ENCODE data around the gene PHC2. TPM values are rescaled to one million over a fixed set of nuclear protein-coding genes. Genes with fewer than 3 reads are reported as not detected.
A peak's percentile ranks its signal among the peaks of the same experiment; 100 is the strongest.

Gene PHC2
- total RNA-seq, 1 donor from 2014 or later = 109 TPM

DNA sequence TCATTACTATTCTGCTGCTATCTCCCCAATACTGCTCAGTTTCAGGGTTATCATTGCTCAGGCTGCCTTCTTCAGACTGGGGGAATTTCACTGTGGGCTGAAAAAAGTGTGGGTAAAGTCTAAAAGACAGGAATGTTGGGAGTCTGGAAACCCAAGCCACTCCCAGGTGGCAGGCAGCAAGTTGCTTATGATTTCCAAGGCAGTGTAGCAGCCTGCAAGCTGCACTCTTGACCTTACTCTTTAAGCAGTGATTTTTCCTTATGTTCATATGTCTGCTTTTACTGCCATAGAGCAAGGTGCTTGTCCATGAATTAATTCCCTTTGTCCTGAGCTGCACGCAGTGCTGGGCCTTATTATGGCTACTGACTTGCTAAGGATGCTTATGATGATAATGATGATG is 53.1 kb downstream of the PHC2 start:
- no peak for ATAC-seq
- DNase-seq (ENCODE audit: low spot score) = no peak
- intact Hi-C loops (cut with DNase I) = loop anchor here (10.0 kb wide), 1 partner anchor 87 kb away; no protein-coding TSS in a partner anchor

DNA sequence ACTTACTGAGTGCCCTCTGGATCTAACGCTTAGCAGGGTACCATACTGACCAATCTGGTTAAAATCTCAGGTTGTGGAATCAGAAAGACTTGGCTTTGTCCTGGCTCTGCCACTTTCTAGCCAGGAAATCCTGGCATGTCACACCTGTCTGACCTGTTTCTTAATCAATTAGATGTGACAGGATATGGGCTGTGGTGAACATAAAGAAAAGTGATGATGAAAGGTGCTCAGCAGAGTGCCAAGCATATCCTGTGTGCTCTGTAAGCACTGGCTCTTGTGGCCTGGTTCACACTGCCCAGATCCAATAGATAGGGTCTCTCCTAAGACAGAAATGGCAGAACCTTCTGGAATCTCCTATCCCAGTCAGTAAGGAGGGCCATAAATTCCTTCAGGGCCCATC is 53.9 kb downstream of the PHC2 start:
- no peak for ATAC-seq
- intact Hi-C loops (cut with DNase I) = loop anchor here (10.0 kb wide), 1 partner anchor 88 kb away; no protein-coding TSS in a partner anchor

DNA sequence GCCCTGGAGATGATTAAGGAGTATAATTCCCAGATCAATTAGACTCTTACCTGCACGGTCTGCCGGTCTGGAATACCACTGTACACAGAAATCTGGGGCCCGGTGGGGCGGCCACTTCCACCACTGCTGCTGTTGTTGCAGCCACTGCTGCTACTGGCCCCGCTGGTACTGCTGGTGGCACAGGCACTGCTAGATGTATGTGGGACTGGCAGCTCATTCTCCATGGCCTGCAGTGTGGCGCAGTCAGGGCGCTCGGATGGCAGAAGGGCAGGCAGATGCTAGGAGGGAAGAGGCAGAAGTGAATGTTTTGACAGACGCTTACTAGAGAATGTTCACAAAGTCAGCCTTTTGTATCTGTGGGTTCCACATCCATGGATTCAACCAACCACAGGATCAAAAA is 55.6 kb downstream of the PHC2 start:
- peak; percentile 41 for DNase-seq (ENCODE audit: low spot score)
- ATAC-seq = no peak
- intact Hi-C loops (cut with DNase I) = loop anchor here (10.0 kb wide), 1 partner anchor 89 kb away; no protein-coding TSS in a partner anchor

More for the DNA sequence above, 53.9 kb downstream of the PHC2 start:
- no peak for DNase-seq (ENCODE audit: low spot score)

DNA sequence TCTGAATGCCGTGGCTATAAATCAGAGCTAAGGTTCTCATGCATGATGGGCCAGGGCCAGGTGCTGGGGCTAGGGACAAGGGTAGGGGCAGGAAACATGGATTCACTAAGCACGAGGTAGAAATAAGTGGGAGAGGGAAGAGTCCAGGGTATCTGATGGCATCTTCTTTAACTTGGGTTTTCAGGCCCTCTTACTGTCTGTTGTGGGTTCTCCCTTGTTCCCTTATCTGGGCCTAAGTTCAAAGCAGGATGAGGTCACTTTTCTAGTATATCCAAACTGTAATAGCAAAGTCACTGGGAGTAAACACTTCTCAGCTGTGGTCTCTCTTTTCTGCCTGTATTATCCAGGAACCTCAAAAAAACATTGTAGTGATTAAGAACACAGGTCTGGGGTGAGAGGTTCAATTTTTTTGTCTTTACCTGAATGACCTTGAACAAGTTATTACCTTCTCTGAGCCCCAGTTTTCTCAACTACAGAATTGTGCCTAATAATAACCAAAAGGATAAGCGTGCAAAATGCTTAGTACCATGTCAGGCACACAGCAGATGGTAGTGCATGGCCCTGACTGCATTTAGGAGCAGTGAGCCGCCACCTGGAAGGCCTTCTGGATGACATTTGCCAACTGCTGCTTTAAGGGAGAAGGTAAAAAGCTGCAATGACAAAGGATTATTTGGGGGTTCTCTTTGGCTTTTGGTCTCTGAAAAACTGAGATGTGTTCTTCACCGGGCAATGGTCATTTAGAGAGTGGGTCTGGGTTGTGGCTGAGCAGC is 56.4 kb downstream of the PHC2 start:
- DNase-seq (ENCODE audit: low spot score) (no peak), ATAC-seq (peak; percentile 41)
- intact Hi-C loops (cut with DNase I) = loop anchor here (10.0 kb wide), 1 partner anchor 90 kb away; no protein-coding TSS in a partner anchor

DNA sequence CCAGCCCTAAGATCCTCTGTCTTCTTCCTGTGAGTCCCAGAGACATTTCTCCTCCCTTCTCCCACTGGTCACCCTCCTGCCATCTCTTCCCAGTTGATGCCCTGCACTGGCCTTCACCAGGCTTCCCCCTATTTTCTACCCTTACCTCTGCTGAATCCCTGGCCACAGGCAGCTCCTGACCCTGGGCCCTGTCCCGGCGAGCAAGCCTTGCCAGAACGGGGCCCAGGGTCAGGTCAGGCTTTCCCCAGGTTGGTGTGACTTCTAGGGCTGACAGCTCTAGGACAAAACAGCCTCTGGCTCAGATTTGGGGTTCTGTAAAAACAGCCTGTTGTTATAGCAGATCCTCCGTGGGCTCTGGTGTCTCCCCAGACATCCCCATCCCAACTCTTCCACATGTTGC is 57.3 kb downstream of the PHC2 start:
- ATAC-seq (no peak), DNase-seq (ENCODE audit: low spot score) (no peak)
- intact Hi-C loops (cut with DNase I) = loop anchor here (10.0 kb wide), 1 partner anchor 91 kb away; no protein-coding TSS in a partner anchor

DNA sequence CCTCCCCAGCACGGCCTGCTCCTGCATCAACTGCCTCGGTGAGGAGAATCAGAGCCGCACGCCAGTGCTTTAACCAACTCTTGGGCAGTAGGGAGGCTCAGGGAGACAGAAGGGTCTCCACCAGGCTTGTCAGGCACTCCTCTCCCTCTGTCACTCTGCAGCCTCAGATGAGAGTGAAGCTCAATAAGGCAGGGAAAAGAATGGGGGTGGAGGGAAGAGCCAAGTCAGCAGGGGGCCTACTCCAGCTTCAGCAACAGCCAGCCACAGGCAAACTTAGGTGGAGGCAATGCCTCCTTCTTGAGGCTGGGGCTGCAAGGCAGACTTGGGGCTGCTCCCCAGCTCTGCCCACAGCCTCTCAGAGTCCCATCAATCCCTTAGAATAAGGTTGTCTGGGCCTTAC is 58.2 kb downstream of the PHC2 start:
- DNase-seq (ENCODE audit: low spot score) (no peak), ATAC-seq (no peak)
- intact Hi-C loops (cut with DNase I) = loop anchor here (10.0 kb wide), 1 partner anchor 92 kb away; no protein-coding TSS in a partner anchor

DNA sequence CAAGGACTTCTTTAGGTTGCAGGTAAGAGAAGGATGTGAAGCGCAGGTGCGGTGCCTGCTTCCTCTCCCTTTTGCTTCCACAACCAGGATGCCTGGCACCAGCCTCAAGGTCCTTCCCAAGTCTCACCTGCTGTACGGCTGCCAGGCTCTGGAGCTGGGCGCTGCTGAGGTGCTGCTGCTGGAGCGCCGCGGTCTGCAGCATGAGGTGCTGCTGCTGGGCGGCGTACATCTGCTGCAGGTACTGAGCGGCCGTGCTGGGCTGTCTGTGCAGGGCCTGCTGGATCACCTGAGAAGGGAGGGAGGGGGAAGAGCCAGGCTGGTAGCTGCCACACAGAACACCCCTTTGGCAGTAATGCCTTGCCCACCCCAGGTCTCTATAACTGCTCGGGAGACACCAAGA is 58.7 kb downstream of the PHC2 start:
- ATAC-seq (no peak), DNase-seq (ENCODE audit: low spot score) (no peak)
- intact Hi-C loops (cut with DNase I) = loop anchor here (10.0 kb wide), 1 partner anchor 93 kb away; no protein-coding TSS in a partner anchor

DNA sequence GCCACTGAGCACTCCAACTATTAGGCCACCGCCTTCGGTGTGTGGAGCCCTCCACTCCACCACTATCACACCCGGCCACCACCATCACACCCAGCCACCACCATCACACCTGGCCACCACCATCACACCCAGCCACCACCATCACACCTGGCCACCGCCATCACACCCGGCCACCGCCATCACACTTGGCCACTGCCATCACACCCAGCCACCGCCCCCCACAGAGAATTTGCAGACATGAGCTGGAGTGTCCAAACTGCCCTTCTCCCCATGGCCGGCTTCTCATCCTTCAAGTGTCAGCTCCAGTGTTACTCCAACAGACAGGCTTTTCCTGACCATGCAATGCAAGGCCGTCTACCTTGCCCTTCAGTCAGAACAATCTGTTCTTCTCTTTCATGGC is 59.6 kb downstream of the PHC2 start:
- DNase-seq (ENCODE audit: low spot score) = no peak
- intact Hi-C loops (cut with DNase I) = loop anchor here (10.0 kb wide), 1 partner anchor 93 kb away; no protein-coding TSS in a partner anchor
- ATAC-seq = no peak

DNA sequence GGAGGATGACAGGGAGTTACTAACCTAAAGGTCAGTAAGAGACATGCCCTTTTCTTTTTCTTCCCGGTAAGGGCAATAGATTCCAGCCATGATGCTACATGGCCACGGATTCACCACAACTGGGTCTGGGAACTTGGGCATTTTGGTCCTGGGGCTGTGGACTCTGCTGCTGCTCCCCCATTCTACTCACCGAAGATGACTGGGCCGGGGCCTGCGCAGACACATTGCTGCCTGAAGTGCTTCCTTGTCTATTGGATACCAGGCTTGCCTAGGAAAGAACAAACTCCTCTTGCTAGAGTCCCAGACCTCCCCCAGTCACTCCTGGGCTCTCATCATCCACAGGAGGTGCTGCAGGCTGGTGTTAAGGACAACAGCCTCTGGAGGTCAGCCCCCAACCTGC is 60.1 kb downstream of the PHC2 start:
- DNase-seq (ENCODE audit: low spot score) = no peak
- intact Hi-C loops (cut with DNase I) = loop anchor here (10.0 kb wide), 1 partner anchor 94 kb away; no protein-coding TSS in a partner anchor
- ATAC-seq = no peak

DNA sequence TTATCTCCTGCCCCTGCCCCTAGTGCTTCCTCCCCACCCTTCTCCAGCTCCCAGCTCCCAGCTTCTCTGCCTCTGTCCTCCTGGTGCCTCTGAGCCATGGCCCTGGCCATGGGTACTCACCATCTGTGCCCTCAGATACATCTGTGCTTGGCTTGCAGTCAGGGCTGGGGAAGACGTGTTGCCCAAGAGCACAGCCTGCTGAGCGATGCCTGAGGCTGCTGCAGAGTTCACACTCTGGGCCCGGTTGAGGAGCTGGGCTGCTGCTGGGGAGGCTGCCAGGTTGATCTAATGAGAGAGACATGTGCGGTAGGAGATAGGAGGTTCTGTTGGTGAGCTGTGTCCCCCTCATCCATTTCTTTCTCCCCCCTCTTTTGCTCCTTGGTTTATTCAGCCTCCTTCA is 60.6 kb downstream of the PHC2 start:
- ATAC-seq (no peak), DNase-seq (ENCODE audit: low spot score) (no peak)
- intact Hi-C loops (cut with DNase I) = loop anchor here (10.0 kb wide), 1 partner anchor 94 kb away; no protein-coding TSS in a partner anchor

DNA sequence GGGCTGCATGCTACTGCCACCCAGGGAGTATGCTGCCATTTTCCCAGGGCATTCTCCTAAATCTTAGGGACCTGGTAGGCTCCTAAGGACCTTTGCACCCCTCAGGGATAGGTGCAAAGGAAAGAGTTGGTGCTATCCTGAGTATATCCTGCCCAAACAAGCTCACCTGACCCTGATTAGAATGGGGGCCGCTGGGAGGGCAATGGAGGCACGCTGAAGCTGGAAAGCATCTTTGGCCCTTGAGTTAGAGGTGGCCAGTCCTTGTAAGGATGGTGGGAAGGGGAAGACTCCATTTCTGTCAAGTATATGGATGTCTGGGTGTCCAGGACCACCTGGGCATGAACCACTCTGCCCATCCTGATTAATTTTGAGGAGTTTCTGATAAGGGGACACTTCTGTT is 61.1 kb downstream of the PHC2 start:
- no peak for ATAC-seq

DNA sequence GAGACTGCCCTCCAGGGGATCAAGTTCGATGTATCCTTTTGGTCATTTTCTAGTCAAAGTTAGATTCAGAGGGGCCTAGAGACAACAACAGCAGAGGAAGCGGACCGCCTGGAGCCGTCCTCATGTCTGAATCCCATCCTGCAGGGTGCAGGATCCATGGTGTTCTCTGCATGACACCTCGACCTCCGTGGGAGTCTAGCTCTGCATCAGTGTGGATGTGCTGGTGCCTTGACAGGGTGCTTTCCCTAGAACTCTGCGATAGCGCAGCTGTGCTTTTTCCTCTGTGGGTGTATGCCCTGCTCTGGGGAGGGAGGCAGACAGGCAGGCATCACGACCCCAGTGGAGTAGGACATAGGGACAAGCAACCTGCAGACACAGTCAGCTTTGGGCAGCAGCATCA is 61.8 kb downstream of the PHC2 start:
- intact Hi-C loops (cut with DNase I) = loop anchor here (2.0 to 10.0 kb wide), 2 partner anchors 72 to 234 kb away; no protein-coding TSS in a partner anchor
- DNase-seq (ENCODE audit: low spot score) (no peak), ATAC-seq (no peak)

More for the DNA sequence above, 61.1 kb downstream of the PHC2 start:
- intact Hi-C loops (cut with DNase I) = loop anchor here (2.0 to 10.0 kb wide), 3 partner anchors 73 to 235 kb away; no protein-coding TSS in a partner anchor
- DNase-seq (ENCODE audit: low spot score) = no peak

DNA sequence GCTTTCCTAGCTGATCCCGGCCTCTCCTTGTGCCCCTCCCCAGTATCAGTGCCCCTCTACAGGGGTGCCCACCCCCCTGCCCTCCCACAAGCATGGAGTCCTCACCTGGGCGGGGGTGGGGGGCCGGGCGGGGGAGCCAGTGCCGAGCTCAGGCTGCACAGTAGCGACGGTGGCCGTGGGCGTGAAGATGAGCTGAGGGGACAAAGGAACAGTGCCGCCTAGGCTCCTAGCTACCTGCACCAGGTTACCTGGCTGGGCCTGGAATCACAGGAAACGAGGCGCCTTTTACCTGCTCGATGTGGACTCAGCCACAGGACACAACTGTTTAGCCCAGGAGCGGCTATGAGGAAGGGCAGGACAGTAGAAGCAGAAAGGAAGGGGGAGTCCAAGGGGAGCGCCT is 62.5 kb downstream of the PHC2 start:
- DNase-seq (ENCODE audit: low spot score) (peak; percentile 58), ATAC-seq (no peak)
- intact Hi-C loops (cut with DNase I) = loop anchor here (2.0 to 10.0 kb wide), 2 partner anchors 72 to 234 kb away; no protein-coding TSS in a partner anchor

DNA sequence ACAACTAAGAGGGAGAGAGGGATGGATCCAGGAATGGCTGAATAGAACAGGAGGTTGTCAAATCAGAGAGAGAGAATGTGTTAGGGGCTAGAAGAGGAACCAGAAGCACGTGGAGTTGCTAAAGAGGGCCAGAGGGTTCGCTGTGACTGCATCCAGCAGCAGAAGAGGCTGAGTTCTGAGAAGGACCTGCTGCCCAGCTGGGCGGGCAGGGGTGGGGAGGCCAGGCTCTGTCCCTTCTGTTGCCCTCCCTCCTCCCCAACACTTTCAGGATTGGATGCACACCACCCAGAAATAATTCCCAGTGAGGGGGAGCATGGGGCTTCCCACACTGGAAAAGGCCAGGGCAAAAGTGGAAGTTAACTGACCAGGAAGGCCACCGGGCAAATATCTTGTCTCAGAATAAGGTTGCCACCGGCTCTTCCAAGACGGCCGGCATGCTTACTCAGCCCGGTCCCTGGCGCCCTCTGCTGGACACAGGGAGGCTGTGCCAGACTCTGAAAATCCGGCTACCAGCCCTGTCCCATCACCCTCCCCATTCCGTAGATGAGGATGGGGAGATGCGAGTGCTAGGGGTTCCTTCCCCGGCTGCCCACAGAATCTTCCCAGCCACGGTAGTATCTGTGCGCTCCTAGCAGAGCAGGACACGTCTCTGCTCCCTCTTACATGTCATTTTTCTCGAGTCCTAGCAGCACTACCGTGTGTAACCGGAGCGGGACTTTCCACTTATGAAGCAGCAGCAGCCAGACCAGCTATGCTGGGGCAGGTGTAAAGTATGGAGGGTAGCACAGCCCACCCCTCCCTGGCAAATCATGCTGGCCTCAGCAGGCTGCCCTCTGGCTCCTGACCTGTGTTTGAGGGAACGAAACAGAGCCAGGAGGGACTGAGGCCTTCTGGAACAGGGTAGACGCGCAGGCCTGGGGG is 63.1 kb downstream of the PHC2 start:
- DNase-seq (ENCODE audit: low spot score) (peak; percentile 95), ATAC-seq (peak; percentile 79)
- intact Hi-C loops (cut with DNase I) = loop anchor here (2.0 to 10.0 kb wide), 2 partner anchors 71 to 233 kb away; no protein-coding TSS in a partner anchor

DNA sequence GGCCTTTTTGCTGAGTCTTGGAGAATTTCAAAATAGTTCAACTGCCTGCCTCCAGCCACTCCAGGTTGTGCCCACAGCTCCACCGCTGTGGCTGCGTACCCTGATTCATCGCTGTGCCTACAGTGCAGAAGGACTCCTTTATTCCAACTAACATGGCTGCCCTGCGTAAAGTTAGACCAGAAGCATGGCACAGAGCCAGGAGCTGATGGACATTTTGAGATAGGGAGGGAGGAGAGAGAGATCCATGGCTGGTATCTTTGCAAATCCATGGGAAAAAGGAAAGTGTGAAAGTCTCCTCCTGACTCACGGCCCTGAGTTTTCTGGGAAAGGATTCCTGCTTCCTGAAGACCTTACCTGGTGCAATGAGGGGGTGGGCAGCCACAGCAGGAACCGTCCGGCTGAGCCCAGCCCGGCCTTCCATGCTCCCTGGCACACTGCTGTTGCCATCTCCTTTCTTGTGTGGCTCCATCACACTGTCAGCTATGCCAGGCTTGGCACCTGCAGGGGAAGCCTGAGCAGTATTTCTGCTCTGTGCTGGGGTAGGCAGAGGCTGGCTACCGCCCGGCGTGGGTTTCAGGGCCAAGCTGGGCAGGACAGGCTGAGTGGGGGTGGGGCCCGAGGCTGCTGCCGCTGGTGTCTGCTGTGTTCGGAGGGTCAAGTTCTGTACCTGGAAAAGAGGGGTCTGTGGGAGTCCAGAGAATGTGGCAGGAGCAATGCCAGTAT is 64.0 kb downstream of the PHC2 start:
- DNase-seq (ENCODE audit: low spot score) (peak; percentile 59), ATAC-seq (no peak)
- intact Hi-C loops (cut with DNase I) = loop anchor here (10.0 kb wide), 1 partner anchor 232 kb away; no protein-coding TSS in a partner anchor

DNA sequence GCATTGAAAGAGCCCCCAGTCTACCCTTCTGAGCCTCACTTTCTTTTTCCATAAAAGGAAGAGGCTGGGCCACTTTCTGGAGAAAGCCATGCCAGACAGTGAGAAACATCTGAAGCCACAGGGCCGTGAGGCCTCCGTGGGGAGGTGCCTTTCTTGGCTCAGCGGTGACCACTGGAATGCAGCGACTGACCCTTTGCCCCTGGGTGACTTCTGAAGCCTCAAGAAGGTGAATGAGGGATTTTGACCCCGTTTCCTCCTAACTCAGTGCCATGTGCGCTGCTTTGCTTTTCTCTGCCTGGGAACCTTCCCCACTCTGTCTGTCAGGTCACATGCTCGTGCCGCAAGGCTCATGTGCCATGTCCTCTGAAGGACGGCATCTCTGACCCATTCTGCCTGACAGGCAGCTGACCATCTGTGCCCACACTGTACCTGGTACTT is 65.3 kb downstream of the PHC2 start:
- intact Hi-C loops (cut with DNase I) = loop anchor here (10.0 kb wide), 1 partner anchor 231 kb away; no protein-coding TSS in a partner anchor
- ATAC-seq (peak; percentile 68), DNase-seq (ENCODE audit: low spot score) (peak; percentile 75)

DNA sequence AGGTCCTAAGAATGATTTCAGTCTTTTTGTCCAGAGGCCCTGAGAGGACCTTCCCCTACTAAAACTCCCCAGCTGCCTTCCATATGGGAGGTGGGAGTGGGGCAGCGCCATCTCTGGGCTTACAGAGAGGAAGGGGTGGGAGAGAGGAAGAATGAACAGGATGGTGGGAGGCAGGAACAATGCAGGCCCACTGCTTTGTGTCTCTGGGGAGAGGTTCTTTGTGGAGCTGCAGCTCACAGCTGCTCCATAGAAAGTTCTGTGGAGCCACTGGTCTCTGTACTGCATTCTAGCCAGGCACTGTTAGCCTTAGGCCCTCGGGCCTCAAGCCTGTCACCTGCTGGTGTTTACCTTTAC is 66.4 kb downstream of the PHC2 start:
- ATAC-seq (peak; percentile 6), DNase-seq (ENCODE audit: low spot score) (no peak)
- intact Hi-C loops (cut with DNase I) = loop anchor here (10.0 kb wide), 1 partner anchor 230 kb away; no protein-coding TSS in a partner anchor

DNA sequence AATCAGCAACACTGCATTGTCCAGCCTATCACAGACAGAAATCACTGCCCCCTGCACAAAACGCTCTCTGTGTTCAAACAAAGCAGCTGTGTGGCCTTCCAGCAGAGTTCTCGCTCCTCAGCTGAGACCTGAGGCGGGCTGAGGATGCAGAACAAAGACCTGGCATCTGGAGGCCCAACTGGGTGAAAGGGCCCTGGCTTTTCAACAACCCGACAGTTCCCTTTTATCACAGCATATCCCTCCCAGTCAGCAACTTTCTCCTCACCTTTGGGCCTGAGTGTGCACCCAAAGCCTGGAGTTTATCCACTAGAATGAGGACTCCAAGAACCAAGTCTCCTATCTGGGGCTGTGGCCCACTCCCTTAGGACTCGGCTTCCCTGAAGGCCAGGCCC is 67.4 kb downstream of the PHC2 start:
- intact Hi-C loops (cut with DNase I) = loop anchor here (10.0 kb wide), 1 partner anchor 229 kb away; no protein-coding TSS in a partner anchor
- peak; percentile 45 for DNase-seq (ENCODE audit: low spot score)
- no peak for ATAC-seq

All from sciatic nerve (tissue), 2 donors.